ENCODE measurements around the gene TECTB.
"Not testable (repeated sequence)": the region's sequence is repeated elsewhere in the genome, so short reads cannot be mapped to it uniquely, and the experiment has no call there.

Gene TECTB

DNA sequence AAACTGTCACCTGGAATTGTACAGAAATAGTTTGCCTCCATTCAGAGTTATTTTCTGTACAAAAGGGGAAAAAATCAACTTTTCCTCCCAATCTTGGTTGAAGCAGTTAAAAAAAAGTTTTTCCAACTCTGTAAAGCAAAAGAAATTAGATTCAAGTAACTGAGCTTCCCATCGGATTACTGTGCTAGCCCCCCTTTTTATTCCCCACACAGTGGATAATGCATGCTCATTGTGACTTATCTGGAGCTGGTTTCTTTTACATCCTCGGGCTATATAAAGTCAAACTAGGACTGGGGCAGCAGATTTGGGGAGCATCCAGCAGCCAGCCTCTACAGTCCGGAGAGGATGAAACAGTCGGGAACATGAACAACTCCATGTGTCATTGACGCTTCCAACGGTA lies at the start of gene TECTB:
Gene TECTB, plus strand, starts transcription at position 301 of the 400 bp plus-strand sequence. CDS start 335 bp downstream, outside the sequence.
- DNase-seq = no peak

DNA sequence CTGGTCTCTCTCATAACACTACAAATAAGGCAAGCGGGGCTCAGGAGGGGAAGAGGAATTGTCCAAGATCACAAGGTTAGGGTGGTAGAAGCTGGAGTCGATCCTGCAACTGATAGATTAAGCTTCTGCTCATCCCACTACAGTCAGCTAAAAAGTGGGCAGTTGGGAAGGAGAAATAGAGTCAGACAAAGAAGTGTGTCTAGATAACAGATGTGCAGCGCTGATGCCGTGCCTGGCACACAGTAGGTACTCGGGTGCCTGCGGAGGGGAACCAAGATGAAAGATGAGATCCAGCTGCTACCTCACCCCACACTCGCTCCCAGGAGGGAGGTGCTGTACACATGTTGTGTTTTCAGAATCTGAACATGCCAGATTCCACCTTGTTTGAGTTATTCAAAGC lies 48.1 kb upstream of the TECTB start:
- no peak for DNase-seq

DNA sequence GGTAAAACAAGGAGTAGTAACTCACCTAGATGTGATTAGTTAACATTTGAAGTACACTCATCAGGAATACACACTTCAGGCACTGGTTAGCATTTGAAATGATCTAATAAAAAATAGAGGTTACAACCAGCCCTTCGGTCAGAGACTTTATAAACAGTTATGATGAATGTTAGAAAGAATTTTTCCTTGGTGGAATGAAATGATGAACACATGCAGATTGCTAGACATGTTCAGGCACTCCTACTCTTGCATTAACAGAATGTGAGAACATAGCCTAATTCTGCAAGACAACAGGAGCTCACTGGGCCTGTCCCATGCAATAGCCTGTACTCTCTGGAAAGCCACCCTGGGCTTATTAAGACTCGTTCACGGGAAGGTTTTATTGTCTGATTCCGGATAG lies 47.3 kb upstream of the TECTB start:
- DNase-seq = no peak

DNA sequence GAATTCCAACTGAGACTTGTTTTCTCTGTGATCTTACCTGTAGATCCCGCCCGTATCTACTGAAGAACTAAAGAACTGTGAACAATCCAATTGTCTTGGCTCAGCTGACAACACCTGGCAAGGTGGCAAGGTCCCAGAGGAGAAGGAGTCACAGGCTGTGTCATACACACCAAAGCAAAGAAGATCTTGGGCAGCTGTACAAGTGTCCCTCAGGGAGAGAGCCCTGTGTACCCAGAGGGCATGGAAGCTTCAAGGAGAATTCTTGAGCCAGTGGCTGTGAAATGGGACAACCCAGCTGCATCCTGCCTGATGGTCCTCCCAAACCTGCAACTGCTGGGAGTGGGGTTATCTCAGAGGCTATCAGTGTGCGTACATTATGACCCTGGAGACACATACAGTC lies 46.7 kb upstream of the TECTB start:
- DNase-seq = no peak

DNA sequence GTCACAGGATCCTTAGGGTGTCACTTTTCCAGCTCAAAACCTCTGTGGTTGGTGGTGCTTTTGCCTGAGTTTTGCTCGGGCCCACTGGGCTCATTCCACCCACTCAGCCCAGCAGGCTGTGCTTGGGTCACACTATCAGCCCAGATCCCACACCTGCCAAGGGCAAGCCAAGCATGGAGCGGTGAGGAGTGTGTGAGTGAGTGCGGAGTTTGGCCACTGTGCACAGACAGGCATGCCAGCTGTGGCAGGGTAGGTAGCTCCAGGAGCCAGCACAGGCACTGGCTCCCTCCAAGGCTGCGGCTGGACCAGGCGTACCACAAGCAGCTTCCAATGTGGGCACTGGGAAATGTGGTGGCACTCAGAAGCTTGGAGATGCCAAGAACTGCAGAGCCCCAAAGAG lies 43.9 kb upstream of the TECTB start:
- no peak for DNase-seq

DNA sequence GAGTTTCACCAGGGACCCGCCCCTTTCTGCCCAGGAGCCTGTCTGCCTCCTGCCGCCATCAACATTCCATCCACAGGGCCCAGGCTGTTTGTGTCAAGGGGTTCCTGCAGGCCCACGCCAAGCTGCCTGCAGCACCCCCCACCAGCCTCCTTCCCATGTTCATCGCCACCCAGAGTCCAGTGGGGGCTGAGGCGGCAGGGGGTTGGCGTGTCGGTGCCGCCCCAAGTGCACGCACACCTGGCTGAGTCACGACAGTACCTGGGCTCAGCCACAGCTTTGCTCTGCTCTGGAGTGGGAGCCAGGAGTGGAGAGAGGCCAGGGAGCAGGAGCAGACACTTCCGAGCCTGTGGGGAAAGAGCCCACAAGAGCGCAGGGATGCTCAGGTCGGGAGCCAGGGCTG lies 42.8 kb upstream of the TECTB start:
- no peak for DNase-seq

DNA sequence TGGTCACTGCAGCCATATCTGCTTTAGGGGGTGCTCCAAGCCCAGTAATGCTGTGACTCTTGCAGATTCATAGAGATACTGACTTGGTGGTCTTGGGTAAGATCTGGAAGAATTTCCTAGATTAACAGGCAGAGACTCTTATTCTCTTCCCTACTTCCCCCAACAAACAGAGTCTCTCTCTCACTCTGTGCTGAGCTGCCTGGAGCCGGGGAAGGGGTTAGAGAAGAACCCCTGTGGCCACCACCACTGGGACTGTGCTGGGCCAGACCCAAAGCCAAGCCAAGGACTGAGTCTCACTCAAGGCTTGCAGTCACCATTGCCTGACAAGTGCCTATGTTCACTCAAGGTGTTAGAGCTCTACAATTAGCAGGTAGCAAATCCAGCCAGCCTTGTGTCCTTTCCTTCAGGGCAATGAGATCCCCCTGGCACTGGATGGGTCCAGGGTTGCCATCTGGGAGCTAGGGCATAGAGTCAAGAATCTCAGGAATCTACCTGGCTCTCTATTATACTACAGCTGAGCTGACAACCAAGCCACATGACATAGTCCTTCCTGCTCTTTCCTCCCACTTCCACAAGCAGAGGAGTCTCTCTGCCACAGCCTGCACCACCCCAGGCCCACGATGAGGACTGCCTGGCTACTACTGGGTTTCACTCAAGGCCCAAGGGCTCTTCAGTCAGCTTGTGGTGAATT lies 41.4 kb upstream of the TECTB start:
- DNase-seq = no peak

DNA sequence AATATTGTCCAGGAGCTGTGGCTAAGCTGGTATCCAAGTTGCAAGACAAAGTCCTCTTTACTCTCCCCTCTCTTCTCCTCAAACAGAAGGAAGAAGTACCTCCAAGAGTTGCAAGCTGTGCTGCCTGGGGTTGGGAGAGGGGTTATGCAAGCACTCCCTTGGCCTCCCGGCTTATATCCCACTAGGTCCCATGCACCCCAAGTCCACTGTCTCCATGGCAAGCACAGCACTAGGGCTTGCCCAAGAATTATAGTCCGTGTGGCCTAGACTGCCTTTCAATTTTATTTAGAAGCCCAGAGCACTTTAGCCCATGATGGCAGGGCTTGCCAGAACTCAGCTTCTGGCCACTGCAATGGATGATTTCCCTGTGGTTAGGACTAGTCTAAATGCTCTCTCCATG lies 40.4 kb upstream of the TECTB start:
- DNase-seq = no peak

DNA sequence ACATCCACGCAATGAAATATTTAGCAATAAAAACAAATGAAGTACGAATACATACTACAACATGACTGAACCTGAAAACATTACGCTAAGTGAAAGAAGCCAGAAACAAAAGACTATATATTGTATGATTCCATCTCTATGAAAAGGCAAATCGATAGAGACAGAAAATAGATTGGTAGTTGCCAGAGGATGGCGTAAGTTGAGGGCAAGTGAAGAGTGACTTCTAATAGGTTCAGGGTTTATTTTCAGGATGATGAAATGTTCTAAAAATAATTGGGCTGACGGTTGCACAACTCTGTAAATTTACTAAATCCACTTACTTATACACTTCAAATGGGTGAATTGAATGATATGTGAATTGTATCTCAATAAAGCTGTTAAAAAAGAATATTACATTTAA lies 39.5 kb upstream of the TECTB start:
- no peak for DNase-seq

DNA sequence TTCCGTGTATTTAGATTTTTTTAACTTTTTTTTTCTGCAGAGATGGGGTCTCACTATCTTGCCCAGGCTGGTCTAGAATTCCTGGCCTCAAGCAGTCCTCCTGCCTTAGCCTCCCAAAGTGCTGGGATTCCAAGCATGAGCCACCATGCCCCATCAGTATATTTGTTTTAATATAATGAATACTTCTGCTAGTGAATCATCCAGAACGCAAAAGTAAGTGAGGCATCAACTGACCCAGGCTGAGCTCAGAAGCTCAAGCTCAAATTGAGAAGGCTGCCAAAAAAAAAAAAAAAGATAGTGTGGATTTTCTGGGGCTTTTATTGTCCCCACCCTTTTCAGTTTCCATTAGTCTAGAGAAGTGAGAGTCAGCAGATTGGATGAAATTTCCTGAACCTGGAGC lies 39.0 kb upstream of the TECTB start:
- DNase-seq = no peak

DNA sequence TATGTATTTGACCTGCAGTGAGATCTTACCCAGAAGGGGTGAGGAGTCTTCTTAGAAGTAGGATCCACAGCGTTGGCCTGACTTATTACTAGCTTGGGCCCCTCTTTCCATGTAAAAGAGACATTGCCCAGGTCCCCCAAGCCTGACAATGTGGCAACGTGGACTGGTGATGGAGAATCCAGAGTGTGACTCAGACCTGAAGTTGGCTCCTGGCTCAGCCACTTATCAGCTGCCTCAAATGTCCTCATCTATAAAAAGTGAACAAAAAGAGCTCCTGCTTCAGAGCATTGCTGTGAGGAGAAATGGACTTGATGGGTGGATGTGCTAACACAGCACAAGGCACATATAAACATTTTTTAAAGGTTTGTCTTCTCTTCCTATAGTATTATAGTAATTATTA lies 35.4 kb upstream of the TECTB start:
- no peak for DNase-seq

DNA sequence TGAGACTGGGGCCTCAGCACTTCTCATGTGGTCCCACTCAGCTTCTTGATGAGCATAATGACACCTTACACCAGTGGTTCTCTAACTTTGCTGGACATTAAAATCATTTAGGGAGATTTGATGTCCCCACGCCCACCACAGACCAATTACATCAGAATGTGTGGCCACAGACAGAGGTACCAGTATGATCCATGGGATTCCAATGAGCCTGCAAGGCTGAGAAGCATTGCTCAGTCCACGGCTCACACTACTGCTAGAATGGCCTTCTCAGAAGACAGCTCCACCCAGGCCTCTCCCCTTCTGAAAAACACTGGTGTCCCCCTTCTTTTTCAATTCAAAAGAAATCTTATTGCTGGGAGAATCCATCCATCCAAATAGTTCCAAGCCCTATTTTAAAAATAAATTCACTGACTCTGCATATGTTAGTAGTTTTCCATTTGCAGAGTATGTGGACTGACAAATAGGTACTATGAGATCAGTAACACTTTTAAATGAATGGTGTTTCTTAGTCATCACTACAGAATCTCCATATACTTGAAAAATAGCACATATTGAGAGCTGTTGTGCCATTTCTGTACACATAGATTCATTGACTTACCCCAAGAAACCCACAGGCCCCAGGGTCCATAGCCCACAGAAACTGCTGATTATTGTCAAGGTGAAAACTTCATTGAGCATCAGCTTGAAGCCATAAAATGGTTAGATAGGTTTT lies 34.5 kb upstream of the TECTB start:
- DNase-seq = no peak

DNA sequence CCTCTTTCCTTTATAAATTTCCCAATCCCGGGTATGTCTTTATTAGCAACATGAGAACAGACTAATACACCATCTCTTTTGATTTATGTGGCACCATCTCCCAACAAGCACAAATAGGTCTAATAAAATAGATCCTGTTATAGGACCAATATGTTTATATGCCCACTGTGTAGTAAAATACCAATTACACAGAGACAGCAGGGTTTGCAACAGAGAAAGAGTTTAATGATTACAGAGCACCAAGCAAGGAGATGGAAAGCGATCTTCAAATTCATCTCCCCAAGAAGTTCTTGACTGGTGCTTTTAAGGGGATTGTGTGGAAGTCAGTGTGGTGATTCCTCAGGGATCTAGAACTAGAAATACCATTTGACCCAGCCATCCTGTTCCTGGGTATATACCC lies 33.5 kb upstream of the TECTB start:
- no peak for DNase-seq

DNA sequence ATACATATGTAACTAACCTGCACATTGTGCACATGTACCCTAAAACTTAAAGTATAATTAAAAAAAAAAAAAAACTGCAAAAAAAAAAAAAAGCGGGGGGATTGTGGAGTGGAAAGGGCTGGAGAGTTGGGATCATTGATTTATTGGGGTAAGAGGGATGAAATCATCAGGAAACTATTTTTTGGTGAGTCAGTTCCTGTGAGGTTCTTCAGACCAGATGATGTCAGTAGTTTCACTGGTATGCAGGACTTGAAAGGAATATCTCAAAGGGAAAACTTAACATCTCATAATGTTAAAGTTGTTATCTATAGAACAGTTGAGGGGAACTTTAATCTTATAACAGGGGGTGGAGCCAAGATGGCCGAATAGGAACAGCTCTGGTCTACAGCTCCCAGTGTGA lies 32.6 kb upstream of the TECTB start:
- DNase-seq = no peak

DNA sequence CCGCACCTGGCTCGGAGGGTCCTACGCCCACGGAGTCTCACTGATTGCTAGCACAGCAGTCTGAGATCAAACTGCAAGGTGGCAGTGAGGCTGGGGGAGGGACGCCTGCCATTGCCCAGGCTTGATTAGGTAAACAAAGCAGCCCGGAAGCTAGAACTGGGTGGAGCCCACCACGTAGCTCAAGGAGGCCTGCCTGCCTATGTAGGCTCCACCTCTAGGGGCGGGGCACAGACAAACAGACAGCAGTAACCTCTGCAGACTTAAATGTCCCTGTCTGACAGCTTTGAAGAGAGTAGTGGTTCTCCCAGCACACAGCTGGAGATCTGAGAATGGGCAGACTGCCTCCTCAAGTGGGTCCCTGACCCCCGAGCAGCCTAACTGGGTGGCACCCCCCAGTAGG lies 32.0 kb upstream of the TECTB start:
- DNase-seq = not testable (repeated sequence)

DNA sequence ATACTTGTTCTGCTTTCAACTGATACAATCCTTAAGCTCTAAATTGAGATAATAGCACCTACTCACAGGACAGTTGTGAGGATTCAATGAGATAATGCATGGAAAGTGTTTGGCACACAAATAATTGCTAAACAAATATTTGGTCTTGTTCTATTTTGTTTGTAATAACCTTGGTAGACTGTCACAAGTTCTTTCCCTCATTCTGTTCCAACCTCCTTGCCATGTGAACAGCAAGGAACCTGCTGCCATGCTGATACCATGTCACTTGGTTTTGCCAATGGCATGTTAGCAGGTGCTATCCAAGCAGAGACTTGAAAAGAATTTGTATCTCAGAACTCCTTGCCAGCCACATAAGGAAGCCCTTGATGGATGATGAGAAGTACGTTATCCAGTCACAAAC lies 24.8 kb upstream of the TECTB start:
- no peak for DNase-seq

DNA sequence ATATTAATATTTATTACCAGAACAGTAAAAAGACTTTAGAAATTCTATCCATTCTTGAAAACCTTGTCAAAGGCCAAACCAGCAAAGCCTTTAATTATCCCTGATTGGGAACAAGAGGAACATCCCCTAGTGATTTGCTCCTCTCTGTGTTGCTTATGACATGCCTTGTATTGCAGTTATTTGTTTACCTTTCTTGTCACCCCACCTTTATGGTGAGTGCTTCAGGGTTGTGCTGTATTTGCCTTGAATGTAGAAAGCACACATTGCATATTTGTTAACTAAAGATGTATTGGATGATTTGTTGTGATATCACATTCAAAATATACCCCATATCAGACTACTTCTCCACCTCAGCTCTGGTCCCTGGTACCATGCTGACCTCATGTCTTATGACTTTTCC lies 23.5 kb upstream of the TECTB start:
- DNase-seq = no peak

DNA sequence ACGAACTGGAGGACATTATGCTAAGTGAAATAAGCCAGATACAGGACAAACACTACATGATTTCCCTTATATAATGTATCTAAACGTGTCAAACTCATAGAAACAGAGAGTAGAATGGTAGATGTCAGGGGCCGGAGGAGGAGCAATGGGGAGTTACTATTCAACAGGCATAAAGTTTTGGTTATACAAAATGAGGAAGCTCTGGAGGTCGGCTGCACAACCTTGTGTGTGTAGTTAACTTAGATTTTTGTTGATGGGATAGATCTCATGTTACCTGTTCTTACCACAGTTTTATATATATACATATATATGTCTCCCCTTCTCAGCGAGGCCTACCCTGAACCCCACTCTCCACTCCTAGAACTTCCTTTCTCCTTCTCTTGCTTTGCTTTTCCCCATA lies 22.4 kb upstream of the TECTB start:
- no peak for DNase-seq

DNA sequence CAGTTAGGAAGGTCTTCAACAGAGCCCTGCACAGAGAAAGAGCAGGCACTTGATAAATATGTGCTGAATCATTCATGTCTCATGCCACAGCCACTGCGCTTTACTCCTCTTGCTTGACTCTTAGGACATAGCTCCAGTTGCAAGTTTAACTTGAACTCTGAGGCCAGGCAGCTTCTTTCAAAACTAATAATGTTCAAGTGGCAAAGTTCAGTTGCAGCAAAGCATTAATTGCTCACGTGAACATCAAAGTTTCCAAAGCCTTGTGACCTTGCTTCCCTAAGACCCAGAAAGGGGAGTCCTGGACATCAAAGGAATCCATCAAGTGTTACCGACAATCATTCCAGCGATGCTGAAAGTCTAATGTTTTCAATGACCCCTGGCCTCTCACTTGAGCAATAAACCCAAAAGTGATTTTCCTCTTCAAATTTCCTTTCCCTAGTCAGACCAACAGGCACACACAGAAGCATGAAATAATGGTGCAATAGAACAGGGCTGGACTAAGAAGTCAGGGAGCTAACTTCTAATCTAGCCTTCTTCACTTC lies 21.8 kb upstream of the TECTB start:
- DNase-seq = no peak

DNA sequence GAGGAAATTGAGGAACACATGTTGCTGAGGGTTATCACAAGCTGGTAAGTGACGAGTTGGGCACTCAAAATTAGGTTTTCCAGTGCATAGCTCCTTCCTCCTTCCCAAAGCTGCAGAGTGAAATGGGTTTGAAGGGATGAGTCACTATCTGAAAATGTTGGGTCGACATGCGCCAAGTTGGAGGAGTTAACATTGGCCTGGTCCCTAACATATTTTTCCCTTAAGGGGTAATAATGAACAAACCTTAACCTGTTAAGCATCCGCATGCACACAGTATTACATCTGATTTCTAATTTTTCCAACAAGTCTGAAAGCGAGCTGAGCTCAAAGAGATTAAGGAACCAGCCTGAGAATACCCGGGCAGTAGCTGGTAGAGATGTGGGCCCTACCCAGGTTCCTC lies 20.7 kb upstream of the TECTB start:
- no peak for DNase-seq

DNA sequence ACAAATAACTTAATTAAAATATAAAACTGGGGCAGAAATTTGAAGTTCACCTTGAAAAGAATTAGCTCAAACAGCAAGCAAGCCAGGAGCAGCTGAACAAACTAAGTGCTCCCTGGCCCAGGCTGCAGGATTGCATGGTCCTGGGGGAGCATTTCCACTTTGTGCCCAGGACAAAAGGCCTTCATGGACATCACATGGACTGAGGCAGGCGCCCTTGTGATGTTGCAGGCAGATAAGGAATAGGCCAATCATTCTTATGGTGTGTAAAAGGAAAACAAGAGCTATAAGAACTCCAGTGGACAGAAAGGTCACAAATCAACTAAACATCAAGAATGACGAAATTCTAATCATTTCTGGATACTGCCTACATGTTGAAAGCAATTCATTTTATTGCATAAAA lies 17.5 kb upstream of the TECTB start:
- no peak for DNase-seq

DNA sequence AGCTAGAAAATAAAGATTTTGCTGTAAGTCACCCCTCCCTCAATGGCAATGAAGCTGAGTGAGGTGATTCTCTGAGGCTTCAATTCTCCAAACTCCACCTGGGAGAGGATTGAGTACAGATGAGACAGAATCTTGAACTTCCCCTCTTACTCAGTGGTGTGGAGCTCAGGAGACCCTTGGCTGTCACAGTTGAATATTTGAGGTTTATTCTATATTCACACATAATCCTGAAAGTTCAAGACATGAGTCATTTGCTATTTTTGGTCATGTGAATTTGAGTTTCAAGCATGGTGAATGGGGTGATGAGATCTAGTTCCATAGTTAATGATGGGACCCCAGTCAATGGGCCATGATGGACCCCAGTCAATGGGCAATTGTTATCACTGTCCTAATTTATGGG lies 13.9 kb upstream of the TECTB start:
- no peak for DNase-seq

DNA sequence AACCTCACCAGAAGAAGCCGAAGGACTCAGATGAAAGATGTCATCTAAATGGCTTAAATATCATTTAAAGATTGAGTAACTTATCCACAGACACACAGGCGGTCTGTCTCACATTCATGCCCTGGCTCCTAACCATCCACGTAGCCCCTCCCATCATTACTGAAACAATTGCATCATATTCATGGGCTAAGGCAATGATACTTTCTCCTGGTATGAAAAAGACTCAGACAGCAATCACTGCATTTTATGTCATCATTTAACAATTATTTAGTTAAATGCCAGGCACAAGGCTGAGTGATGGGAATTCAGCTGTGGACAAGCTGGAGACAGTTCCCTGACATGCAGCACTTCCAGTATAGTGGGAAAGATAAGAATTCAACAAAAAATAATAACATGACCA lies 11.2 kb upstream of the TECTB start:
- DNase-seq = no peak

DNA sequence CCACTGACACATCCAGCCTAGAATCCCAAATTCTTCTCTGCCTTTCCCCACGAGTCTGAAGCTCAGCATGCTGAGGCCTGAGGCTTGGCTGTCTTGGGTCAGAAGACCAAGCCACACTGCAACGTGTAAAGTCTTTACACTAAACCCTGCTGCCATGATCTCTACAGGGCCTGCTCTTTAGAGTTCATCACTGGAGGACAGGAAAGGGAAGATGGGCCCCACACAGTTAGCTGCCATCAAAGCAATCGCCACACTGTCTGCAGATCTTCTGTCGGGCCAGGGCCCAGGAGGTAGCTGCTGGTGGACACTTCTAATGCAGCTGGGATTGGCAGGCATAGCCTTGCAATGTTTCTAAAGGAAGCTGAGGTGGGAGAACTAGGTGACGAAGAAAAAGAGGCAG lies 8.4 kb upstream of the TECTB start:
- no peak for DNase-seq

All from stimulated activated CD4-positive, alpha-beta T cell treated with anti-CD3 and anti-CD28 coated beads, Interleukin-2, amount 100 ng/mL, for 48 hours (primary cell).